CD4-positive, alpha-beta T cell treated with Interleukin-15 for 1 hour (primary cell): Measurements from ENCODE around the gene OR8D1.
"Not testable (repeated sequence)": the region's sequence is repeated elsewhere in the genome, so short reads cannot be mapped to it uniquely, and the experiment has no call there.

Experiments
- DNase-seq: peaks from one replicate; pipeline ENCODE4 v3.0.0-alpha.2; 2020

OR8D1 gene

GRCh38 chr11:124278261-124278660 is 35.5 kb downstream of the OR8D1 start:
- no peak for DNase-seq

- DNase-seq, result no peak
Observed at GRCh38 chr11:124277804-124278203, 35.9 kb downstream of the OR8D1 start.

GRCh38 chr11:124277207-124277606 is 36.5 kb downstream of the OR8D1 start:
- no peak for DNase-seq

GRCh38 chr11:124276081-124276480 is 37.7 kb downstream of the OR8D1 start:
- DNase-seq, result no peak

- no peak for DNase-seq
Observed at GRCh38 chr11:124274000-124274399, 39.7 kb downstream of the OR8D1 start.

GRCh38 chr11:124270886-124271285 is 42.9 kb downstream of the OR8D1 start:
- not testable (repeated sequence) for DNase-seq

GRCh38 chr11:124265041-124265440 is 48.7 kb downstream of the OR8D1 start:
- not testable (repeated sequence) for DNase-seq

GRCh38 chr11:124256076-124256475 is 57.7 kb downstream of the OR8D1 start, which contains the start of gene OR8G5:
OR8G5 (plus strand) TSS chr11:124256376; CDS start chr11:124264932, 8,556 bp downstream.
- DNase-seq, result no peak
